Trophoblast cell (in vitro differentiated cells and primary cell): Measurements from ENCODE around the gene AGBL4.
"Not testable (repeated sequence)": the region's sequence is repeated elsewhere in the genome, so short reads cannot be mapped to it uniquely, and the experiment has no call there.

Source experiments
- DNase-seq, 2 donors: peaks; one replicate each; pipeline ENCODE4 v3.0.0-alpha.2; 2016
- H2AFZ ChIP-seq: 2 replicates; pipeline ENCODE4 v1.6.1; 2013; ENCODE audit warnings: low read length, moderate library complexity, mild to moderate bottlenecking; ENCODE audit not compliant: insufficient read depth, poor library complexity
- H2AK5ac ChIP-seq: 2 replicates; pipeline ENCODE4 v1.6.1; 2013; ENCODE audit warnings: mild to moderate bottlenecking, low read length
- H2BK120ac ChIP-seq: 2 replicates; pipeline ENCODE4 v1.6.1; 2013; ENCODE audit warnings: low read length, mild to moderate bottlenecking, moderate library complexity; ENCODE audit not compliant: insufficient read depth, poor library complexity
- H2BK12ac ChIP-seq: 2 replicates; pipeline ENCODE4 v1.6.1; 2013; ENCODE audit warnings: mild to moderate bottlenecking, low read length, moderate library complexity
- H2BK5ac ChIP-seq: 2 replicates; pipeline ENCODE4 v1.6.1; 2013; ENCODE audit warnings: low read length, low read depth, moderate library complexity, mild to moderate bottlenecking; ENCODE audit not compliant: poor library complexity
- H3K14ac ChIP-seq: 2 replicates; pipeline ENCODE4 v1.6.1; 2013; ENCODE audit warnings: mild to moderate bottlenecking, low read length
- H3K18ac ChIP-seq: 2 replicates; pipeline ENCODE4 v1.6.1; 2013; ENCODE audit warnings: mild to moderate bottlenecking, low read length
- H3K23ac ChIP-seq: 2 replicates; pipeline ENCODE4 v1.6.1; 2013; ENCODE audit warnings: low read length
- H3K27ac ChIP-seq: 2 replicates; pipeline ENCODE4 v1.5.1; 2013; ENCODE audit warnings: low read depth, mild to moderate bottlenecking, inconsistent platforms, low read length, moderate library complexity
- H3K27me3 ChIP-seq: 2 replicates; pipeline ENCODE4 v1.6.1; 2013; ENCODE audit warnings: inconsistent platforms, mild to moderate bottlenecking, low read length, moderate library complexity; ENCODE audit not compliant: insufficient read depth
- H3K36me3 ChIP-seq, 2 experiments: 1 replicate in 1 of 2; 2 replicates in 1 of 2; pipeline ENCODE4 v1.6.1; 2013; ENCODE audit warnings: low read length in 2 of 2, mild to moderate bottlenecking in 2 of 2, moderate library complexity in 1 of 2; ENCODE audit not compliant: insufficient read depth in 2 of 2, control insufficient read depth in 1 of 2
- H3K4ac ChIP-seq: 2 replicates; pipeline ENCODE4 v1.6.1; 2013; ENCODE audit warnings: low read depth, mild to moderate bottlenecking, low read length, moderate library complexity
- H3K4me1 ChIP-seq, 2 experiments: 1 replicate in 1 of 2; 2 replicates in 1 of 2; pipeline ENCODE4 v1.6.1; 2013; ENCODE audit warnings: low read length in 2 of 2, mild to moderate bottlenecking in 2 of 2, moderate library complexity in 1 of 2; ENCODE audit not compliant: insufficient read depth in 2 of 2, control insufficient read depth in 1 of 2
- H3K4me2 ChIP-seq: 2 replicates; pipeline ENCODE4 v1.6.1; 2013; ENCODE audit warnings: inconsistent platforms, mild to moderate bottlenecking, low read length, moderate library complexity
- H3K4me3 ChIP-seq: 2 replicates; pipeline ENCODE4 v1.5.1; 2013; ENCODE audit warnings: mild to moderate bottlenecking, low read depth, low read length, inconsistent platforms
- H3K79me1 ChIP-seq: one replicate; pipeline ENCODE4 v1.6.1; 2013; ENCODE audit warnings: low read length
- H3K79me2 ChIP-seq: 2 replicates; pipeline ENCODE4 v1.6.1; 2013; ENCODE audit warnings: low read length, mild to moderate bottlenecking; ENCODE audit not compliant: control insufficient read depth, insufficient read depth, poor library complexity
- H3K9ac ChIP-seq: 2 replicates; pipeline ENCODE4 v1.6.1; 2013; ENCODE audit warnings: mild to moderate bottlenecking, low read length
- H3K9me3 ChIP-seq: 2 replicates; pipeline ENCODE4 v1.6.1; 2013; ENCODE audit warnings: low read depth, mild to moderate bottlenecking, control low read depth, inconsistent platforms, low read length; ENCODE audit not compliant: insufficient read depth
- H4K12ac ChIP-seq: 2 replicates; pipeline ENCODE4 v1.6.1; 2013; ENCODE audit warnings: low read depth, mild to moderate bottlenecking, low read length, moderate library complexity
- H4K8ac ChIP-seq: 2 replicates; pipeline ENCODE4 v1.6.1; 2013; ENCODE audit warnings: low read depth, mild to moderate bottlenecking, low read length, moderate library complexity
- H4K91ac ChIP-seq: one replicate; pipeline ENCODE4 v1.6.1; 2013; ENCODE audit warnings: low read depth, mild to moderate bottlenecking, low read length, moderate library complexity
- WGBS: extraction: QIAGEN DNeasy Blood & Tissue Kit; methylation state at CpG from one replicate; pipeline ENCODE4 v1.1.7; 2013; ENCODE audit warnings: missing lambda C conversion rate; ENCODE audit not compliant: insufficient read length, insufficient coverage; ENCODE audit errors: extremely low coverage; 5-methylcytosine and 5-hydroxymethylcytosine counted together

The AGBL4 gene

DNA sequence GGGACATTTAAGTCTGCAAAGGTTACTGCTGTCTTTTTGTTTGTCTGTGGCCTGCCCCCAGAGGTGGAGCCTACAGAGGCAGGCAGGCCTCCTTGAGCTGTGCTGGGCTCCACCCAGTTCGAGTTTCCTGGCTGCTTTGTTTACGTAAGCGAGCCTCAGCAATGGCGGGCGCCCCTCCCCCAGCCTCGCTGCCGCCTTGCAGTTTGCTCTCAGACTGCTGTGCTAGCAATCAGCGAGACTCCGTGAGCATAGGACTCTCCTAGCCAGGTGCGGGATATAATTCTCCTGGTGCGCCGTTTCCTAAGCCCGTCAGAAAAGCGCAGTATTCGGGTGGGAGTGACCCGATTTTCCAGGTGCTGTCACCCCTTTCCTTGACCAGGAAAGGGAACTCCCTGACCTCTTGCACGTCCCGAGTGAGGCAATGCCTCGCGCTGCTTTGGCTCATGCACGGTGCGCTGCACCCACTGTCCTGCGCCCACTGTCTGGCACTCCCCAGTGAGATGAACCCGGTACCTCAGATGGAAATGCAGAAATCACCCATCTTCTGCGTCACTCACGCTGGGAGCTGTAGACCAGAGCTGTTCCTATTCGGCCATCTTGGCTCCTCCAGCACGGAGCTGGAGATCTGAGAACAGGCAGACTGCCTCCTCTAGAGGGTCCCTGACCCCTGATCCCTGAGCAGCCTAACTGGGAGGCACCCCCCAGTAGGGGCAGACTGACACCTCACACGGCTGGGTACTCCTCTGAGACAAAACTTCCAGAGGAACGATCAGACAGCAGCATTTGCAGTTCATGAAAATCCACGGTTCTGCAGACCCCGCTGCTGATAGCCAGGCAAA lies 766.3 kb downstream of the AGBL4 start:
- not testable (repeated sequence) for H3K79me2 ChIP-seq, H2AFZ ChIP-seq, H3K27me3 ChIP-seq, H3K23ac ChIP-seq, H2BK12ac ChIP-seq, H3K9ac ChIP-seq, H3K4me1 ChIP-seq, H3K27ac ChIP-seq, H2BK5ac ChIP-seq, H3K4me2 ChIP-seq, H3K79me1 ChIP-seq, H2BK120ac ChIP-seq, H3K14ac ChIP-seq, H3K9me3 ChIP-seq, H3K36me3 ChIP-seq, H2AK5ac ChIP-seq, H3K18ac ChIP-seq, H3K4me3 ChIP-seq
- Histone ChIP-seq H4K8ac (peak overlapping the region; percentile 71), H3K4ac (peak overlapping the region; percentile 14), H4K91ac (peak overlapping the region; percentile 68), H4K12ac (peak overlapping the region; percentile 65)
- no CpG with 5 or more reads among the region's 32 CpGs for WGBS
- peak; percentile 46 to 48 for DNase-seq

DNA sequence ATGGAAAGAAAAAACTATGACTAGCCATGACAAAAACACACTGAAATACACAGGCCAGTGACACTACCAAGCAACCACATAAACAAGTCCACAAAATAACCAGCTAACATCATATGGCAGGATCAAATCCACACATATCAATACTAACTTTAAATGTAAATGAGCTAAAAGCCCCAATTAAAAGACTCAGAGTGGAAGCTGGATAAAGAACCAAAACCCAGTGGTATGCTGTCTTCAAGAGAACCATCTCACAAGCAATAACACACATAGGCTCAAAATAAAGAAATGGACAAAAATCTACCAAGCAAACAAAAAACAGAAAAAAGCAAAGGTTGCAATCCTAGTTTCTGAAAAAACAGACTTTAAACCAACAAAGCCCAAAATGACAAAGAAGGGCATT lies 770.8 kb downstream of the AGBL4 start:
- Histone ChIP-seq H3K18ac (no peak overlapping the region), H3K36me3 (no peaks in the 10 kb centered on the region), H3K9ac (no peak overlapping the region), H4K8ac (no peak overlapping the region), H3K23ac (no peak overlapping the region), H3K4me3 (no peak overlapping the region), H3K4ac (no peak overlapping the region), H3K79me1 (peaks cover 3% of the 10 kb centered on the region), H4K12ac (no peak overlapping the region), H3K27ac (no peak overlapping the region), H3K4me2 (no peak overlapping the region), H2AK5ac (no peak overlapping the region), H2BK120ac (no peak overlapping the region), H4K91ac (no peak overlapping the region), H3K4me1 (no peaks in the 10 kb centered on the region), H2AFZ (no peak overlapping the region), H3K27me3 (no peaks in the 10 kb centered on the region), H2BK12ac (no peak overlapping the region), H2BK5ac (no peak overlapping the region), H3K14ac (no peak overlapping the region), H3K9me3 (peaks cover 15% of the 10 kb centered on the region), H3K79me2 (no peaks in the 10 kb centered on the region)
- DNase-seq, result no peak

DNA sequence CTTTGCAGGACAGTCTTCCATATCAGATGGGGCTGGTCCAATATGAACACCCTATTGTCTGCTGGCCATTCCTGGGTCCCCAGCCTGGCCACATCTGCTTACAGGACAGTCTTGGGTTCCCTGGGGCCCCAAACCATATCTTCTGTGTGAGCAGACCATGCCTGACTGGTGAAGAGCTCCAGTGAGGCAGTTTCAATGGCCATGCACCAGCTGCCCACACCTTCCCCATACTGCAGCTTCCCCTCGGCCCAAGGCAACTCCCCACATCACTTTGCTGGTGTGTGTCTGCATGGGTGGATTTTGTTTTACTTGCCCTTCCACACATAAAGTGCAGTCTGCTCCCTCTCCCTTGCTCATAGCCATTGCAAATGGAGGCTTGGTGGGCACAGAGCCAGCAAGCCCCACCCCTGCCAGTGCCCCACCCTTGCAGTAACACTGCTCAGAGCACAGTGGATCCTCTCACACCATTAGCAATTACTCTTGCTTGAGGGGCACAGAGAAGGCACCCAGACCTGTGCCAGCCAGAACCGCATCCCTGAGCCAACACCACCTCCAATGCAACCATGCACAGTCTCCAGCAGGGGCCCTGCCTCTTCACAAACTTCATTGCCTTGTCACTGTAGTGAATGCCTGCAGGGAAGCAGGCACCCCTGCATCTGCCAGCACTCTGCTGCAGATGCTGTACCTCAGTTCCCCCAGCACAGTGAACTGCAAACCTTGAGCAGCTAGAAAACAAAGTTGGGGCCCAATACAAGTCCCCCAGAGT lies 772.6 kb downstream of the AGBL4 start:
- H3K4me2 ChIP-seq, result no peak overlapping the region
- no peak overlapping the region for H3K18ac ChIP-seq
- no peak overlapping the region for H3K14ac ChIP-seq
- no peaks in the 10 kb centered on the region for H3K27me3 ChIP-seq
- no peak overlapping the region for H3K27ac ChIP-seq
- no peak overlapping the region for H4K12ac ChIP-seq
- H4K8ac ChIP-seq, result no peak overlapping the region
- no peak overlapping the region for H4K91ac ChIP-seq
- no peaks in the 10 kb centered on the region for H3K4me1 ChIP-seq
- no peaks in the 10 kb centered on the region for H3K79me1 ChIP-seq
- no peak overlapping the region for H2BK120ac ChIP-seq
- H3K9ac ChIP-seq, result no peak overlapping the region
- no peaks in the 10 kb centered on the region for H3K36me3 ChIP-seq
- peaks cover 11% of the 10 kb centered on the region for H3K9me3 ChIP-seq
- H2BK12ac ChIP-seq, result no peak overlapping the region
- no peak overlapping the region for H2AFZ ChIP-seq
- no peak overlapping the region for H3K4ac ChIP-seq
- no peak for DNase-seq
- H3K23ac ChIP-seq, result no peak overlapping the region
- no peak overlapping the region for H3K4me3 ChIP-seq
- no peak overlapping the region for H2BK5ac ChIP-seq
- WGBS, result no CpG with 5 or more reads among the region's 2 CpGs
- H2AK5ac ChIP-seq, result no peak overlapping the region
- H3K79me2 ChIP-seq, result no peaks in the 10 kb centered on the region

DNA sequence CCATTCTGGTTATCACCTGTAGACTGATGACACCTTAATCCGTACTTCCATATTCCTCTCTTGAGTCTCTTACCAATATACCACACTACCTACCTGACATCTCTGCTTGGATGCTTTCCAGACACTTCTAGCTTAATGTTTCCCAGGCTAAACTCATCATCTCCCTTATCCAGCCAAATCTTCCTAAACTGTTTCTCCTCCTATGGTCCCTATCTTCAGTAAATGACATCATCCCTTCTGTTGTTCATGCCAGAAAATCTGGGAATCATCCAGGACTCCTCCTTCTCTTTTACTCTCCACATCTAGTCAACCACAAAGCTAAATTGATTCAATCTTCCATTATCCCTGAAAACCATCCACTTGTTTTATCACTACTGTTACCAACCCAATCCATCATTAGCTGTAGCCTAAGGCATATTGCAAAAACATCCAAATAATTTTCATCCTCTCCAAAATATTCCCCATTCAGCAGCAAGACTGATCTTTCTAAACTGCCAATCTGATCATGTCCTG lies 783.0 kb downstream of the AGBL4 start:
- Histone ChIP-seq H2BK120ac (no peak overlapping the region), H4K12ac (no peak overlapping the region), H3K4me3 (no peak overlapping the region), H4K91ac (no peak overlapping the region), H2BK5ac (no peak overlapping the region), H3K4me1 (no peaks in the 10 kb centered on the region), H3K36me3 (no peaks in the 10 kb centered on the region), H3K27me3 (no peaks in the 10 kb centered on the region), H2AK5ac (no peak overlapping the region), H3K9me3 (no peaks in the 10 kb centered on the region), H3K79me2 (no peaks in the 10 kb centered on the region), H2BK12ac (no peak overlapping the region), H3K23ac (no peak overlapping the region), H3K79me1 (no peaks in the 10 kb centered on the region), H3K4ac (no peak overlapping the region), H3K27ac (no peak overlapping the region), H3K18ac (no peak overlapping the region), H3K9ac (no peak overlapping the region), H3K4me2 (no peak overlapping the region), H4K8ac (no peak overlapping the region), H3K14ac (no peak overlapping the region), H2AFZ (no peak overlapping the region)
- WGBS, result no CpG with 5 or more reads among the region's 1 CpG
- DNase-seq, result no peak
